Hypothalamus (tissue), 51 donors: ENCODE measurements around the gene GNAI3.

Experiments used
- DNase-seq, 51 donors: peaks; one replicate each; lab custom pipeline; 2025; lab: John Stamatoyannopoulos, UW

GNAI3 gene

DNA sequence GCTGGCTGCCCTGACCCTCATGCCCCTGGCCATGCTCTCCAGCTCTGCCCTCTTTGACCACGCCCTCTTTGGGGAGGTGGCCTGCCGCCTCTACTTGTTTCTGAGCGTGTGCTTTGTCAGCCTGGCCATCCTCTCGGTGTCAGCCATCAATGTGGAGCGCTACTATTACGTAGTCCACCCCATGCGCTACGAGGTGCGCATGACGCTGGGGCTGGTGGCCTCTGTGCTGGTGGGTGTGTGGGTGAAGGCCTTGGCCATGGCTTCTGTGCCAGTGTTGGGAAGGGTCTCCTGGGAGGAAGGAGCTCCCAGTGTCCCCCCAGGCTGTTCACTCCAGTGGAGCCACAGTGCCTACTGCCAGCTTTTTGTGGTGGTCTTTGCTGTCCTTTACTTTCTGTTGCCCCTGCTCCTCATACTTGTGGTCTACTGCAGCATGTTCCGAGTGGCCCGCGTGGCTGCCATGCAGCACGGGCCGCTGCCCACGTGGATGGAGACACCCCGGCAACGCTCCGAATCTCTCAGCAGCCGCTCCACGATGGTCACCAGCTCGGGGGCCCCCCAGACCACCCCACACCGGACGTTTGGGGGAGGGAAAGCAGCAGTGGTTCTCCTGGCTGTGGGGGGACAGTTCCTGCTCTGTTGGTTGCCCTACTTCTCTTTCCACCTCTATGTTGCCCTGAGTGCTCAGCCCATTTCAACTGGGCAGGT is 5.0 kb upstream of the GNAI3 start:
- DNase-seq: no peak

DNA sequence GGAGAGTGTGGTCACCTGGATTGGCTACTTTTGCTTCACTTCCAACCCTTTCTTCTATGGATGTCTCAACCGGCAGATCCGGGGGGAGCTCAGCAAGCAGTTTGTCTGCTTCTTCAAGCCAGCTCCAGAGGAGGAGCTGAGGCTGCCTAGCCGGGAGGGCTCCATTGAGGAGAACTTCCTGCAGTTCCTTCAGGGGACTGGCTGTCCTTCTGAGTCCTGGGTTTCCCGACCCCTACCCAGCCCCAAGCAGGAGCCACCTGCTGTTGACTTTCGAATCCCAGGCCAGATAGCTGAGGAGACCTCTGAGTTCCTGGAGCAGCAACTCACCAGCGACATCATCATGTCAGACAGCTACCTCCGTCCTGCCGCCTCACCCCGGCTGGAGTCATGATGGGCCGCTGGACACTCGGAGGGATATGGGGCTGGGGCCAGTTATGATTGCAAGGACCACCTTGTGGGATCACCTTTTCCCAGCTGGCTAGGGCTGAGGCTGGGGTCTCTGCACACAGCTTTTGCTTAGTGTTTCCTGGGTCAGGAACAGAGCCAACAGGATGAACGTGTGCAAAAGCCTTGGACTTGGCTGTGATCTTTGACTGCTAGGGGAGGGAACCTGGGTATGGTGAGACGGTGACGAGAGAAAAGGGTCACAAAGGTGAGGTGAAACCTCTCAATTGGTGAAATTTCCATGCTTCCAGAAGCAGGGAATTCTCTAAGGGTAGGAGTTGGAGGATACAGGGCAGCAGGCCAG is 4.3 kb upstream of the GNAI3 start:
- DNase-seq: no peak

DNA sequence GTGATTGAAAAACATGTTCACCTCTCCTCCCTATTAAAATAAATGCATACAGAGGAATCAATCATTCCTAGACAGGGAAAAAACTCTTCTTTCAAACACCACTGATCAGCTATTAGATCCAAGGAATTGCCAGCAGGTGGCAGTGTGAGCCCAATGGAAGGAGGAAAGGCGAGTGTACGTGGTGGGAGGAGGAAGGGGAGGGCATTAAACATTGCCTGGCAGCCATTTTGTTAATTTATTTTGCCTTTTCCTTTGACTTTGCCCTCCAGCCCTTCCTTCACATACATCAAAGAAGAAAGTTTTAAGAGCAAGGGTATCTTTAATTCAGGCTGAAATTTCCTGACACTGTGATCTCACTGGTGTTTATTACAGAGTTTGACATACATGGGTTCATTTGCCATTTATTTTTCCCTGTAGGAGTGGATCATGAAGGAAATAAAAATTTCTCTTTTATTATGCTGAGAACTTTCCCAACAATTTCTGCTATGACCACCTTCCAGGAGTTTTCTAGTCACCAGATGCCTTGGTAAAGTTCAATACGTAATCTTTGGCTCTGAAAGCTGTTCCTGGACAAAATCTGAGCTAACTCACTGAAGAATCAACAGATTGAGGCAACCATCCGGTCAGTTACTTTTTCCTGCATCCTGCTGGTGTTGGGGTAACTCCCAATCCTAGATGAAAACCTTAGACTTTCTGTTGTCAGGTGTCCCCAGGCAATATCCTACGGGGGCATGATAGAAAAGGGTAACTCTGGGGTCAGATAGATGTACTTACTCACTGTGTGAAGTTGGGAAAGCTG is 1.9 kb upstream of the GNAI3 start:
- DNase-seq: peak in 45 of 51 donors; percentile 25 to 90 (median 72)

DNA sequence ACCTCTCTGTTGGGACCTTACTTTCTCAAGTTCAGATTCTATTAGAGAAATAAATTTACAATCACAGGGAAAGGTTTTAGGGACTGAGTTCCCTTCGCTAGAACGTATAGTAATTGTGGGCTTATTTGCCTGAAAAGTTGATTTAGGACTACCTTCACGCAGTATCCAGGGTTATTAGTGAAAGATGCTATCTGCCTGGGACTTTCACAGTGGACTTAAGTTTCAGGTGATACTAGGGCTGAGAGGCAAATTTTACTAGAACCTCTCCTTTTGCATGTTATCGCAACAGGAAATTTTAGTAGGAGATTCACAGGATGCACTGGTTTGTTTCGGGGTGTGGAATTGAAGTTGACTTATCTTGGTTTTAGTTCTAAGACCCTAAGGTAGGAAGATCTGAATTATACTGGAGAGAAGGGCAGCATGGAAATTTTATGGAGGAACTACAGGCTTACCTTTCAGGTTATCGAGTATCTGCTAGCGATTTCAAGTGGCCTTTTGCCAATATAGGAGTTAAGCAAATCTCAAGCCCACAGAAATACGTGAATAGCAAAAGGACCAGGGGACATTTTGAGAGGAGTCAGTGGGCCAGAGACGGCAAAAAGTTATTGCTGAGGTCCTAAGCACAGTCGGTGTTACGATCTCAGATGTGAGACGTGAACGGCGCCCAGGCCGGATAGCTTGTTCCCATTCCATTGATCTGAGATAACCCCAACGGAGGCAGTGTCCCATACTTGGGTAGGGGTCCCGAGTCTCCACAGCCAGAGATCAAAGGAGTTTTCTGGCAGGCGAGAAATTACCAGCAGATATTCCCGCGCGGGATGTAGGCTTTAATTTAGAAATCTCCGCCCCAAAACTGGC is 723 bp upstream of the GNAI3 start:
- DNase-seq: peak in 3 of 51 donors; percentile 28 to 66 (median 46)

GRCh38 chr1:109556563-109556962 is 8.1 kb downstream of the GNAI3 start:
- no peak for DNase-seq

DNA sequence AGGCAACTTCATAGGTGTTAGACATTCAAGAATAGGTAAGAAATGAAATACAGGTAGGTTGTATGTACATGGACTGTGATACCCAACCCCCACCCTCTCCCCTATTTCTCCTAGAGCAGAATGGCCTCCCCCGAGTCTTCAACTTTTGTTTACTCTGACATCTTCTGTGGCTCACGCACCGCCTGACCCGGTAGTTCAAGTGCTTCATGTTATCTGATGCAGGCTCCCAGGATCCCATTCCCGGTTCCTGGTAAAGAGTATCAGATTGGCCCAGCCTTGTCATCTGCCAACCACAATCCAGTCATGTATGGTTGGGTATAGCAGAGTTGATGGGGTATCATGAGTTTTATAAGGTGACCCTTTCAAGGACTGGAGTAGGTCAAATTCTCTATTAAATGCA is 9.1 kb downstream of the GNAI3 start:
- DNase-seq: no peak

GRCh38 chr1:109559995-109560394 is 11.6 kb downstream of the GNAI3 start:
- DNase-seq: no peak

- no peak for DNase-seq
These were observed 15.9 kb downstream of the GNAI3 start for GRCh38 chr1:109564194-109564878.

DNA sequence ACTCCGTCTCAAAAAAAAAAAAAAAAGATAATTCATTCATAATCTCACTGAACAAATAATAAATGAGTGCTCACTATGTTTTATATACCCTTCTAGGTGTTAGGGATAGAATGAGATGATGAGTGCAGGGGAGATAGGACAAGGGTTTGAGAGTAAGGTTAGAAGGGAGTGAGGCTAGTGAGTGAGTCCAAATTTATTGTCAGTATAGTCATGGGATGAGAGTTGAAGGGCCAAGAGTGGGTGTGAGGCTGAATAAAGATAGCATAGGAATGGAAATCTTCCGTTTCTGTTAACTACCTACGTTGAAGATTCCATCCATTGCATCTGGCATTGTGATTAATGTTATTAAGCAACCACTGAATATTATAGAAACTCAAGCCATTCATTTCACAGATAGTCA is 16.8 kb downstream of the GNAI3 start:
- no peak for DNase-seq

- DNase-seq: no peak
These were observed 18.6 kb downstream of the GNAI3 start for GRCh38 chr1:109566982-109567381.

GRCh38 chr1:109567877-109568672 is 19.7 kb downstream of the GNAI3 start:
- no peak for DNase-seq

DNA sequence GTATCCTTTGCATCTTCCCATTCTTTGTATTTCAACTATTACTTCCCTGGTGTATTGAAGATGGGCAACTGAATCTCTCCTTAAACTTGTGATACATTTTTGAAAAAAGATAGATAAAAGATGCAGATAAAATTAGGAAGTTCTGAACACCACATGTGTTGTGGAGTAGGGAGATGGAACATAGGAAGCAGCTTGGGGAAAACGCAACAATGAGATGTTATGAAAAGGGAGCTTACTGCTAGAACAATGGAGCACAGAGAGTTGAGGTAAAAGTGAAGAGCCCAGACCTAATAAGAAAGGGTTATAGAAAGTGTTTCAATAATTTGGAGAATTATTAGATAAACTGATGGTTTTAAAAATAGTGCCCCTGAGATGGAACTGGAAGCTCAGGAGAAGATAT is 20.9 kb downstream of the GNAI3 start:
- no peak for DNase-seq

- DNase-seq: no peak
These were observed 22.0 kb downstream of the GNAI3 start for GRCh38 chr1:109570414-109570813.

DNA sequence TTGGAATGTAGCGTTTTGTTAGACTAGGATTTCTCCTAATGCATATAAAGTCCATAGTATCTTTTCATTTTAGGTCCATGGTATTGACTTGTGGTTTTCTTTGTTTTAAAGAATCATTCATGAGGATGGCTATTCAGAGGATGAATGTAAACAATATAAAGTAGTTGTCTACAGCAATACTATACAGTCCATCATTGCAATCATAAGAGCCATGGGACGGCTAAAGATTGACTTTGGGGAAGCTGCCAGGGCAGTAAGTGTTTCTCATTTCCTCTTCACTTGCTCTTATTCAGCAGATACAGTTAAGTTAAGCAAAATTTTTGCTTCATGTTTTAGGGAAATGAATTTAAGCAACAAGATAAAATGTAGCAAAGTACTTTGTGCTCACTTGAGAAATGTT is 25.4 kb downstream of the GNAI3 start:
- no peak for DNase-seq

- no peak for DNase-seq
These were observed 30.6 kb downstream of the GNAI3 start for GRCh38 chr1:109578947-109579443.

DNA sequence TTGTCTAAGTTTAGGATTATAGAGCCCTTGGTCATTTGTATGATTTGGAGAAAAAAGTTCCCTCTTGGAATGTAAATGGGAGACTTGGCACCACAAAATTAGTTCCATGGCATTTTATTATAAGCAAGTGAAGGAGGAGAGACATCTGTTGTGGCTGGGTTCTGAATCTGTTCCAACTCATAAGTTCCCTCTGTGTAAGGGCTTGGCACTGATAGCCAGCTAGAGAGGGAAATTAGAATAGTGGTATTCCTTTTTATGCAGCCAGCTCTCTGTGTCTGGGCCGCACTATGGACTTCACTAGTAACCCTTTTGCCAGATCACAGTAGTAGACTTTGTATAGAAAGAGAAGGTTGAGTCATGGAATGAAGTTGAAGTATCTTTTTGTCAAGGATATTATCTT is 31.1 kb downstream of the GNAI3 start:
- DNase-seq: peak in 1 of 51 donors; percentile 5

GRCh38 chr1:109582021-109582420 is 33.6 kb downstream of the GNAI3 start:
- no peak for DNase-seq

DNA sequence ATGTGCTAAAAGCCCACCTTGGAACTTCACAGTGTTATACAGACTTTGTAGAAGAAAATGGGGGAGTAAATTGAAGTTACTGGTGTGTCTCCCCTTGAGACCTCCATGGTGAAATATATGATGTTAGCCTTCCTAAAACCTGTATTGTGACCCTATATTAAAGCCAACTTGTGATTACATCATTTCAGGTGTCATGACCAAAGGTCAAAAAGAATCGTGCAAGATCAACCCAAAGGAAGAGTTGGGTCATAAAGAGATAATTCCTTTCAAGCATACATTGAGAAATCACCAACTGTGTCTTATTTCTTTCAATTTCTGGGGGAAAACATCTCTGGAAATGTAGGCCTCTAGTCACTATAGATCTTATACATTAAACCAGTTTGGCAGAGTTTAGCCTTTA is 36.4 kb downstream of the GNAI3 start:
- no peak for DNase-seq

- DNase-seq: no peak
These were observed 37.6 kb downstream of the GNAI3 start for GRCh38 chr1:109586055-109586454.
